Hepatocyte (in vitro differentiated cells): ENCODE results near the gene PIGA. TPM values are rescaled to one million over a fixed set of nuclear protein-coding genes. Genes with fewer than 3 reads are reported as not detected.

Source experiments
- DNase-seq: peaks from one replicate; pipeline ENCODE4 v3.0.0-alpha.2; 2016; ENCODE audit warnings: low spot score
- H2AFZ ChIP-seq: fragments of 200-600 bp; sonication (generic); 2 replicates; pipeline ENCODE4 v1.6.0; 2016; ENCODE audit warnings: antibody characterized with exemption, mild to moderate bottlenecking
- H3K27ac ChIP-seq: fragments of 200-600 bp; sonication (generic); 2 replicates; pipeline ENCODE4 v1.5.1; 2016; ENCODE audit warnings: mild to moderate bottlenecking
- H3K27me3 ChIP-seq: fragments of 200-600 bp; sonication (generic); 2 replicates; pipeline ENCODE4 v1.6.1; 2016
- H3K36me3 ChIP-seq: fragments of 200-600 bp; sonication (generic); replicated peaks from 2 replicates; pipeline ENCODE4 v1.5.1; 2016; ENCODE audit warnings: low read depth; ENCODE audit not compliant: insufficient read depth
- H3K4me1 ChIP-seq: fragments of 200-600 bp; sonication (generic); 2 replicates; pipeline ENCODE4 v1.5.1; 2016; ENCODE audit warnings: mild to moderate bottlenecking, moderate library complexity; ENCODE audit not compliant: insufficient read depth
- H3K4me2 ChIP-seq: fragments of 200-600 bp; sonication (generic); 2 replicates; pipeline ENCODE4 v1.6.0; 2016
- H3K4me3 ChIP-seq: fragments of 200-600 bp; sonication (generic); 2 replicates; pipeline ENCODE4 v1.5.1; 2016; ENCODE audit warnings: mild to moderate bottlenecking
- H3K79me2 ChIP-seq: fragments of 200-600 bp; sonication (generic); 2 replicates; pipeline ENCODE4 v1.6.0; 2017; ENCODE audit warnings: mild to moderate bottlenecking
- H3K9me2 ChIP-seq: fragments of 200-600 bp; sonication (generic); replicated peaks from 2 replicates; pipeline ENCODE4 v1.6.0; 2017; ENCODE audit warnings: mild to moderate bottlenecking; ENCODE audit not compliant: insufficient read depth
- H3K9me3 ChIP-seq: fragments of 200-600 bp; sonication (generic); 2 replicates; pipeline ENCODE4 v1.5.1; 2016; ENCODE audit warnings: low read depth, mild to moderate bottlenecking
- H4K20me1 ChIP-seq: fragments of 200-600 bp; sonication (generic); 2 replicates; pipeline ENCODE4 v1.6.0; 2016; ENCODE audit warnings: mild to moderate bottlenecking; ENCODE audit not compliant: insufficient read depth, poor library complexity, severe bottlenecking
- CTCF ChIP-seq: fragments of 200-600 bp; sonication (generic); IDR thresholded peaks from 2 replicates; pipeline ENCODE4 v1.5.1; 2016; ENCODE audit warnings: antibody characterized with exemption, mild to moderate bottlenecking; ENCODE audit not compliant: poor library complexity
- EZH2 ChIP-seq: fragments of 200-600 bp; sonication (generic); IDR thresholded peaks from 2 replicates; pipeline ENCODE4 v1.6.1; 2016; ENCODE audit warnings: antibody characterized with exemption, mild to moderate bottlenecking, borderline replicate concordance
- EZH2phosphoT487 ChIP-seq: fragments of 200-600 bp; sonication (generic); IDR thresholded peaks from one replicate; pipeline ENCODE4 v1.6.1; 2018; ENCODE audit warnings: antibody characterized with exemption, mild to moderate bottlenecking, low read depth, moderate library complexity; ENCODE audit not compliant: unreplicated experiment, severe bottlenecking
- WGBS: methylation state at CpG from one replicate; pipeline ENCODE4 v1.1.6; 2016; ENCODE audit warnings: low lambda C conversion rate; ENCODE audit errors: missing lambda C conversion rate; 5-methylcytosine and 5-hydroxymethylcytosine counted together
- polyA plus RNA-seq: library from polyadenylated mRNA; unstranded; fragments of >200 nt; fragmentation: Nextera tagmentation; extraction: Ambion mirVana; gene quantifications from 2 replicates; pipeline ENCODE4 v1.2.1, GENCODE V29; 2016
- total RNA-seq: library from RNA; depleted of rRNA; stranded (reverse); fragments of >200 nt; gene quantifications from 2 replicates; pipeline ENCODE4 v1.2.3, GENCODE V29; 2014

PIGA gene
- total and polyA plus RNA-seq, 2 experiments from 2014 or later: 6.9 to 23.0 TPM

DNA sequence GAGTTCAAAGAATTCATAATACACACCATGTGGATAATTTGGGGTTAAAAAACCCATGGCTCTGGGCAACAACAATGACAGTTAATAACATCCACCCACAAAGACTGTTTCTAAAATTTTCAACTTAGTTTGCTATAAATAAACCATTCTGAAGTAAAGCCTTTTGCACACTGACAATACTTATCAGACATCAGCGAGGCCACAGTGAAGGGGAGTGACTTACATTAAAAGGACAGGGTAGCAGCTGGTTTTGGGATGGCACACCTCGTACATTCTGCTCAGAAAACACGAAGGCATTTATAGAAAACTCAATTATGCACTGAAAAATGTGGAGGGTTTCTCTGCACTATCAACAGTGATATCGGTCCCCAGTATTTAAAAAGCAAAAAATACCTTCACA, 15.0 kb downstream of the PIGA start:
- H3K27me3 ChIP-seq: no peaks in the 10 kb centered on the region
- H3K36me3 ChIP-seq: no peaks in the 10 kb centered on the region
- no peak overlapping the region for H3K4me3 ChIP-seq
- 55% methylated on average over 4 of the region's 4 CpGs for WGBS
- DNase-seq: no peak
- no peaks in the 10 kb centered on the region for H3K4me1 ChIP-seq
- H3K79me2 ChIP-seq: no peaks in the 10 kb centered on the region
- no peak overlapping the region for H2AFZ ChIP-seq
- TF ChIP-seq EZH2phosphoT487 (no peak), EZH2 (no peak), CTCF (no peak)
- H4K20me1 ChIP-seq: no peaks in the 10 kb centered on the region
- no peaks in the 10 kb centered on the region for H3K9me3 ChIP-seq
- H3K9me2 ChIP-seq: no peaks in the 10 kb centered on the region
- no peak overlapping the region for H3K27ac ChIP-seq
- H3K4me2 ChIP-seq: no peak overlapping the region

GRCh38 chrX:15319075-15319474, 16.2 kb downstream of the PIGA start:
- no peak overlapping the region for H3K4me2 ChIP-seq
- no peaks in the 10 kb centered on the region for H3K9me2 ChIP-seq
- TF ChIP-seq EZH2 (no peak), CTCF (no peak), EZH2phosphoT487 (no peak)
- no peaks in the 10 kb centered on the region for H4K20me1 ChIP-seq
- no peak for DNase-seq
- no peaks in the 10 kb centered on the region for H3K36me3 ChIP-seq
- WGBS: 84% methylated on average over 4 of the region's 4 CpGs
- H2AFZ ChIP-seq: no peak overlapping the region
- no peak overlapping the region for H3K4me3 ChIP-seq
- no peaks in the 10 kb centered on the region for H3K27me3 ChIP-seq
- no peaks in the 10 kb centered on the region for H3K4me1 ChIP-seq
- H3K79me2 ChIP-seq: no peaks in the 10 kb centered on the region
- no peaks in the 10 kb centered on the region for H3K9me3 ChIP-seq
- H3K27ac ChIP-seq: no peak overlapping the region

DNA sequence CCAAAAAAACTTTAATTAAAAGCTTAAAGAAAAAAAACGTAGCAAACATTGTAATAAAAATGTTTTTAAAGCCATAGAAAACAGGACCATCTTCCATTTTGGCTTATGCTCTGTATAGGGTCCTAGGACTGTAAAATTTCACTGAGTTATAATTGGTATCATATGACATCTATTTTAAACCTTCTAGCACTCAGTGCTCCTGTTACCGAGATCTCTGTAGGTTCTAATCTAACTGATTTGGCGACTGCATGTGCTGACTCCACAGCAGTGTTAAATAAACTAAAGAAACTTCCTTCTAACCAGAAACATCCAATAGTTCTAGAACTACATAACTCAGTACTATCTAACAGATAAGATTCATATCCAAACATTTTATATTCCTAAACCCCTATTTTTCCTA, 19.8 kb downstream of the PIGA start, which contains the start of gene ASB11:
Gene ASB11 (minus strand): TSS at position 132 of the 400 bp plus-strand sequence. CDS start 35 bp downstream, at position 97.
- TF ChIP-seq EZH2: no peak
- TF ChIP-seq EZH2phosphoT487: no peak
- TF ChIP-seq CTCF: no peak
- H2AFZ ChIP-seq: no peak within 1 kb of the TSS
- H3K4me2 ChIP-seq: no peak within 1 kb of the TSS
- H4K20me1 ChIP-seq: no peaks in the 10 kb centered on the region
- no peaks in the 10 kb centered on the region for H3K9me2 ChIP-seq
- H3K27me3 ChIP-seq: no peaks in the 10 kb centered on the region
- H3K4me3 ChIP-seq: no peak within 1 kb of the TSS
- no peak within 1 kb of the TSS for H3K27ac ChIP-seq
- no peaks in the 10 kb centered on the region for H3K9me3 ChIP-seq
- no peaks in the 10 kb centered on the region for H3K36me3 ChIP-seq
- H3K4me1 ChIP-seq: no peaks in the 10 kb centered on the region
- 39% methylated on average over 3 of the region's 3 CpGs for WGBS
- DNase-seq: no peak
- no peaks in the 10 kb centered on the region for H3K79me2 ChIP-seq

- DNase-seq: no peak
- TF ChIP-seq EZH2phosphoT487 (no peak), CTCF (no peak), EZH2 (no peak)
- Histone ChIP-seq H3K4me3 (no peak overlapping the region), H4K20me1 (no peaks in the 10 kb centered on the region), H3K4me2 (no peak overlapping the region), H3K27ac (no peak overlapping the region), H3K9me3 (no peaks in the 10 kb centered on the region), H2AFZ (no peak overlapping the region), H3K27me3 (no peaks in the 10 kb centered on the region), H3K9me2 (no peaks in the 10 kb centered on the region), H3K4me1 (no peaks in the 10 kb centered on the region), H3K36me3 (no peaks in the 10 kb centered on the region), H3K79me2 (no peaks in the 10 kb centered on the region)
- 61% methylated on average over 2 of the region's 2 CpGs for WGBS
These were observed 20.9 kb downstream of the PIGA start for GRCh38 chrX:15314472-15314871.
